Cardiac fibroblast (primary cell): ENCODE measurements around the gene RUBCNL.

ENCODE experiments used
- DNase-seq, 2 donors: peaks; one replicate each; pipeline versions ENCODE4 v3.0.0 to v3.0.0-alpha.2; 2010; ENCODE audit warnings: low read depth in 2 of 2
- H3K4me3 ChIP-seq, 2 donors: replicated peaks in 1 of 2; 1 replicate in 1 of 2; 2 replicates in 1 of 2; pipeline ENCODE4 v1.5.1; 2011; ENCODE audit warnings: low read depth in 2 of 2, low read length in 2 of 2, mild to moderate bottlenecking in 2 of 2, moderate library complexity in 1 of 2
- CTCF ChIP-seq: IDR thresholded peaks from one replicate; pipeline ENCODE4 v1.5.1; 2011; ENCODE audit warnings: low read depth, mild to moderate bottlenecking, low read length, inconsistent platforms

The RUBCNL gene

DNA sequence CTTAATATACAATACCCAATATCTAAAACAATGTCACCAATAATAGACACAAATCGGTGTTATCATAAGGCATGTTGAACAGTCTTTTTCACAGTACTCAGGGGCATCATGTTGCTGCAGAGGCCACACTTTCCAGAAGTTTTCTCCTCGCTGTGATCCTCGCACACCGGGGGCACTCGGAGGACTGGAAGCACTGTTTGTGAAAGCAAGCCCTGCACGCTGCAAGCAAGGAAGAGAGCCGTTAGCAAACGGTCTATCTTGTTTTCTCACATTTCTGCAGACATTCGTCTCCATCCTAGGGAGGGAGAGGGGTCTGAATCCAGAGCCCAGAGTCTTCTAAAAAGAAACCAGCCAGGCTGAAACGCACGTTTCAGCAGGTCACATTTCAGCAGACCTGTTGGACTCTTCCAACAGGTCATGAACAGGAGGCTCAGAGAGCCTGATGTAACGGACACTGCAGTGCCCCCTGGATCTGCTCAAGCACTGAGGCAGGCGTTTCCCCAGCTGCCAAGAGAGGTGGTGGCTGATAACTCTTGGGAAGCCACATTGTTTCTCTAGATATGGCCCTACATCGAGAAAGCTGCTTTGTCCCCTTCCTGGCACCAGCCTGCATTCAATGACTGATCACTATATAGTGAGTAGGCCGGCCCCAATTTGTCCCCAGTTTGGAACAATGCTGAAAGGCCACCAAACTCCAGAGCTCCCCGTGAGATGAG, 43.6 kb downstream of the RUBCNL start:
- no peak for TF ChIP-seq CTCF
- no peak overlapping the region for H3K4me3 ChIP-seq
- no peak for DNase-seq

GRCh38 chr13:46342538-46342937, 44.5 kb downstream of the RUBCNL start:
- TF ChIP-seq CTCF, result no peak
- DNase-seq, result no peak
- H3K4me3 ChIP-seq, result no peak overlapping the region

- DNase-seq, result peak; percentile 37 to 92
- no peak for TF ChIP-seq CTCF
- H3K4me3 ChIP-seq, result no peak overlapping the region
Observed at GRCh38 chr13:46341112-46341711, 45.8 kb downstream of the RUBCNL start.

- no peak for DNase-seq
- no peak for TF ChIP-seq CTCF
- H3K4me3 ChIP-seq, result no peak overlapping the region
Observed at GRCh38 chr13:46340631-46341111, 46.4 kb downstream of the RUBCNL start.

GRCh38 chr13:46340011-46340410, 47.0 kb downstream of the RUBCNL start:
- no peak for TF ChIP-seq CTCF
- H3K4me3 ChIP-seq, result no peak overlapping the region
- DNase-seq, result no peak

DNA sequence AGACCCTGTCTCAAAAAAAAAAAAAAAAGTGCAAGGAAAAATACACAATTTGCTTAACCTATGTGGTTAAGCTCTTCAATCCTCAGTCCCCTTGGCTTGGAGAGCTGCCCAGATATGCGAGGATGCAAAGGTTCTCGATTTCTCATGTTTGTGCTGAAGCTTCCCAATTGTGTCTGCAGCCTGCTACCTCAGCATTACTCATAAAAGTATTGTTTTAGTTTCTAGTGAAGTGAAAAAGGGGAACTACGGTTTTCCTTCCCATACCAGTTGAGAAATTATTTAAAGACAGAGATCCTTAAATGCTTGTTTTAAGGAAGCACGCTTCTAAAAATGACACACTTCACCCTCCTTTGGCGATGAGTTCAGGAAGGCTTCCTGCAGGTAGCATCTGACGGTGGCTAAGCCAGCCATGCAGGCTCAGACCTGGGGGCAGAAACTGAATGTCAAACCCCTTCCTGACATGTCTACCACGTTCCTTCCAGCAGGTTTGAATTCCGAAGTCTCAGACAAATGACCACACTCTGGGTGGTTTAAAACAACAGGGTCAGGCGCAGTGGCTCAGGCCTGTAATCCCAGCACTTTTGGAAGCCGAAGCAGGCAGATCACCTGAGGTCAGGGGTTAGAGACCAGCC, 47.9 kb downstream of the RUBCNL start:
- no peak overlapping the region for H3K4me3 ChIP-seq
- peak; percentile 32 for TF ChIP-seq CTCF
- peak; percentile 60 to 96 for DNase-seq
